DND-41 (cell line): ENCODE results near the gene CCDC120.

Experiments
- ATAC-seq: fragments of 200-7000 bp; cut with Tn5 transposase; 3 replicates; pipeline ENCODE4 v1.9.1; 2021; ENCODE audit warnings: low read depth; ENCODE audit not compliant: insufficient read depth
- DNase-seq: peaks from one replicate; pipeline ENCODE4 v3.0.0-alpha.2; 2020
- H2AFZ ChIP-seq: 2 replicates; pipeline ENCODE4 v1.6.0; 2012; ENCODE audit warnings: low read depth, low read length
- H3K27ac ChIP-seq: 2 replicates; pipeline ENCODE4 v1.5.1; 2012; ENCODE audit warnings: low read length, inconsistent platforms
- H3K27me3 ChIP-seq: fragments of 200-600 bp; sonication (generic); 2 replicates; pipeline ENCODE4 v1.6.0; 2012; ENCODE audit warnings: low read length, mild to moderate bottlenecking, inconsistent platforms; ENCODE audit not compliant: insufficient read depth, poor library complexity
- H3K36me3 ChIP-seq: 2 replicates; pipeline ENCODE4 v1.5.1; 2012; ENCODE audit warnings: low read length, inconsistent platforms; ENCODE audit not compliant: insufficient read depth
- H3K4me1 ChIP-seq: 2 replicates; pipeline ENCODE4 v1.5.1; 2012; ENCODE audit warnings: mild to moderate bottlenecking, low read length; ENCODE audit not compliant: insufficient read depth
- H3K4me2 ChIP-seq: 2 replicates; pipeline ENCODE4 v1.6.0; 2012; ENCODE audit warnings: mild to moderate bottlenecking, moderate library complexity, low read length, inconsistent platforms; ENCODE audit not compliant: insufficient read depth
- H3K4me3 ChIP-seq, 2 experiments: fragments of 200-600 bp in 1 of 2; shearing (Covaris generic) in 1 of 2; 2 replicates each; pipeline ENCODE4 v1.5.1; 2012 to 2016; ENCODE audit warnings: inconsistent platforms in 2 of 2, low read length in 2 of 2, mild to moderate bottlenecking in 2 of 2, low read depth in 1 of 2, moderate library complexity in 1 of 2
- H3K79me2 ChIP-seq: 2 replicates; pipeline ENCODE4 v1.6.0; 2012; ENCODE audit warnings: low read length, inconsistent platforms; ENCODE audit not compliant: insufficient read depth
- H3K9ac ChIP-seq: 2 replicates; pipeline ENCODE4 v1.6.0; 2012; ENCODE audit warnings: low read depth, mild to moderate bottlenecking, inconsistent platforms, low read length, moderate library complexity
- H3K9me3 ChIP-seq: 2 replicates; pipeline ENCODE4 v1.5.1; 2012; ENCODE audit warnings: low read length, moderate library complexity, mild to moderate bottlenecking, inconsistent platforms; ENCODE audit not compliant: insufficient read depth, severe bottlenecking
- H4K20me1 ChIP-seq: 2 replicates; pipeline ENCODE4 v1.6.0; 2012; ENCODE audit warnings: low read length; ENCODE audit not compliant: insufficient read depth
- EZH2 ChIP-seq: IDR thresholded peaks from 3 replicates; pipeline ENCODE4 v1.6.1; 2012; ENCODE audit warnings: borderline replicate concordance, low read depth, mild to moderate bottlenecking, moderate library complexity, low read length, inconsistent platforms; ENCODE audit not compliant: severe bottlenecking
- TF ChIP-seq, protein P1 (sequence below): IDR thresholded peaks from 2 replicates; pipeline ENCODE4 v1.5.1; 2012; ENCODE audit warnings: borderline replicate concordance, low read length, moderate library complexity, mild to moderate bottlenecking; ENCODE audit not compliant: poor library complexity, severe bottlenecking; ENCODE audit errors: extremely low read depth

CCDC120 gene

DNA sequence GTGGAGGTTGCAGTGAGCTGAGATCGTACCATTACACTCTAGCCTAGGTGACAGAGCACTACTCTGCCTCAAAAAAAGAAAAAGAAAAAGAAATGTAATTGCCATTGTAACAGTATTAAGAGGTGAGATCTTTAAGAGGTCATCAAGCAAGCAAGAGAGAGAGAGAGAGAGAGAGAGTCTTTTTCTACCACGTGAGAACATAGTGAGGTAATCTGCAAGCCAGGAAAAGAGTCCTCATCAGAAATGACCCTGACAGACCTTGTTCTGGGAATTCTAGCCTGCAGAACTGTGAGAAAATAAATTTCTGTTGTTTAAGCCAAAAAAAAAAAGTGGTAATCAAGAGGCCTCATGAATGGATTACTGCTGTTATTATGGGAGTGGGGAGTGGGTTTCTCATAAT is 49.8 kb downstream of the CCDC120 start:
- no peak for DNase-seq
- Histone ChIP-seq H3K79me2 (no peaks in the 10 kb centered on the region), H3K4me1 (no peaks in the 10 kb centered on the region), H2AFZ (no peak overlapping the region), H3K9ac (no peak overlapping the region), H3K9me3 (no peaks in the 10 kb centered on the region), H4K20me1 (no peaks in the 10 kb centered on the region), H3K4me2 (no peak overlapping the region), H3K36me3 (peaks cover 38% of the 10 kb centered on the region), H3K27ac (no peak overlapping the region), H3K4me3 (no peak overlapping the region), H3K27me3 (no peaks in the 10 kb centered on the region)
- ATAC-seq: no peak
- TF ChIP-seq EZH2: no peak
- TF ChIP-seq, protein P1, sequence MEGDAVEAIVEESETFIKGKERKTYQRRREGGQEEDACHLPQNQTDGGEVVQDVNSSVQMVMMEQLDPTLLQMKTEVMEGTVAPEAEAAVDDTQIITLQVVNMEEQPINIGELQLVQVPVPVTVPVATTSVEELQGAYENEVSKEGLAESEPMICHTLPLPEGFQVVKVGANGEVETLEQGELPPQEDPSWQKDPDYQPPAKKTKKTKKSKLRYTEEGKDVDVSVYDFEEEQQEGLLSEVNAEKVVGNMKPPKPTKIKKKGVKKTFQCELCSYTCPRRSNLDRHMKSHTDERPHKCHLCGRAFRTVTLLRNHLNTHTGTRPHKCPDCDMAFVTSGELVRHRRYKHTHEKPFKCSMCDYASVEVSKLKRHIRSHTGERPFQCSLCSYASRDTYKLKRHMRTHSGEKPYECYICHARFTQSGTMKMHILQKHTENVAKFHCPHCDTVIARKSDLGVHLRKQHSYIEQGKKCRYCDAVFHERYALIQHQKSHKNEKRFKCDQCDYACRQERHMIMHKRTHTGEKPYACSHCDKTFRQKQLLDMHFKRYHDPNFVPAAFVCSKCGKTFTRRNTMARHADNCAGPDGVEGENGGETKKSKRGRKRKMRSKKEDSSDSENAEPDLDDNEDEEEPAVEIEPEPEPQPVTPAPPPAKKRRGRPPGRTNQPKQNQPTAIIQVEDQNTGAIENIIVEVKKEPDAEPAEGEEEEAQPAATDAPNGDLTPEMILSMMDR: no peak

DNA sequence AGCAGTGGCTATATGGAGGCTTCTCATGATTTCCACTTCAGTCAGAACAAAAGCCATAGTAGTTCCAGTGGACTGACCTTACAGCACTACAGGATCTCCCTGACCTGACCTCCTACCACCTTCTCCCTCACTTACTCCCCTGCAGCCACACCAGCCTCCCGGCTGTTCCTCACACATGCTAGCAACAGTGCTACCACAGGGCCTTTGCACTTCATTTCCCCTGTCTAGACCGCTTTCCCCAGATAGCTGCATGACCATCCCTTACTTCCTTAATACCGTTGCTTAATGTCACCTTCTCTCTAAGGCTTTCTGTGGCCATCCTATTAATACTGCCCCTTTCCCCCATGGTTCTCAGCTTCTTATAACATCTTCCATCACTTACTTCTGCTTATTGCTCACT is 51.6 kb downstream of the CCDC120 start:
- H3K27me3 ChIP-seq: no peaks in the 10 kb centered on the region
- no peak overlapping the region for H2AFZ ChIP-seq
- H4K20me1 ChIP-seq: no peaks in the 10 kb centered on the region
- H3K27ac ChIP-seq: no peak overlapping the region
- peaks cover 49% of the 10 kb centered on the region for H3K36me3 ChIP-seq
- no peaks in the 10 kb centered on the region for H3K9me3 ChIP-seq
- no peak overlapping the region for H3K4me2 ChIP-seq
- H3K4me1 ChIP-seq: no peaks in the 10 kb centered on the region
- no peak for TF ChIP-seq EZH2
- TF ChIP-seq, protein P1: no peak
- H3K79me2 ChIP-seq: no peaks in the 10 kb centered on the region
- no peak for DNase-seq
- H3K4me3 ChIP-seq: no peak overlapping the region
- no peak overlapping the region for H3K9ac ChIP-seq
- no peak for ATAC-seq

DNA sequence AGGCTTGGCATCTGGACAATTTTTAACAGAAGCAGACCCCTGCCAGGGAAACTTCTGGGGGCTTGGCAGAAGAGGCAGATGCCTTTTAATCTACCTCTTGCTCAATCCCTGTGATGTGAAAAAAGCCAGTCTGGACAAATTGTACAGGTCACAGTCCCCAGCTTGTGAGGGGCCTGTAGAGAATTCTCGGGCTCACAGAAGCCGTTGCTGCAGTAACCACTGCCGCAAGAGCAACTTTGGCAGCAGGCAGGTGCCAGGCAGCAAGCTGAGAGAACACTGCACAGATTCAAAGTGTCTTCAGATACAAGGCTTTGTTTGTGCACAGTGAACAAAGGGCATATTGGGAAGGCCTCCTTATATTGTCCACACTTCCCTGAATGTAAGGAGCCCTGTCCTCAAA is 53.0 kb downstream of the CCDC120 start:
- DNase-seq (no peak), ATAC-seq (no peak)
- Histone ChIP-seq H3K36me3 (peaks cover 55% of the 10 kb centered on the region), H2AFZ (no peak overlapping the region), H3K9ac (no peak overlapping the region), H3K27me3 (no peaks in the 10 kb centered on the region), H4K20me1 (no peaks in the 10 kb centered on the region), H3K4me1 (no peaks in the 10 kb centered on the region), H3K27ac (no peak overlapping the region), H3K4me2 (no peak overlapping the region), H3K4me3 (no peak overlapping the region), H3K79me2 (no peaks in the 10 kb centered on the region), H3K9me3 (no peaks in the 10 kb centered on the region)
- TF ChIP-seq, protein P1: no peak
- no peak for TF ChIP-seq EZH2

DNA sequence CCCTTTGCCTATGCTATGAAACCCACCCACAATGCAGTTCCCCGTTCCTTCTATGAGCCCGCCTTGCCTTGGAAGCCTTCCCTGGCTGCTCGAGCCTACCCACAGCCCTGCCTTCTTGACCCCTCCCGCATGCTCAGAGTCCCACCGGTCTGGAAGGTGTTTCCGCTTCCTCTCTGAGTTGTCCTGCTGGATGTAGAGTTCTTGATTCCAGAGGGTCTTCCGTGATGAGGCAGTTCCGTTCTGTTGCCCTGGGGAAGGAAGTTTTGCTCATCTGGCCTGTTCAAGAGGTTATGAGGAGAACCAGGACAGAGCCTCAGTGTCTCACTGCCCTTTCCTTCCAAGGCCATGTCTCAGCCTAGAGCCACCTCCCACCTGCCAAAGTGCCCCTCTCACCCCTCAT is 57.3 kb downstream of the CCDC120 start:
- H3K4me3 ChIP-seq: no peak overlapping the region
- no peak overlapping the region for H2AFZ ChIP-seq
- peaks cover 4% of the 10 kb centered on the region for H3K79me2 ChIP-seq
- no peak overlapping the region for H3K27ac ChIP-seq
- no peaks in the 10 kb centered on the region for H3K9me3 ChIP-seq
- peaks cover 72% of the 10 kb centered on the region for H3K36me3 ChIP-seq
- no peak overlapping the region for H3K4me2 ChIP-seq
- ATAC-seq: no peak
- no peaks in the 10 kb centered on the region for H3K27me3 ChIP-seq
- H4K20me1 ChIP-seq: no peaks in the 10 kb centered on the region
- H3K9ac ChIP-seq: no peak overlapping the region
- no peak for DNase-seq
- H3K4me1 ChIP-seq: no peaks in the 10 kb centered on the region
- TF ChIP-seq, protein P1: no peak
- no peak for TF ChIP-seq EZH2
